H1 (cell line): ENCODE results near the gene LRRC25. TPM values are rescaled to one million over a fixed set of nuclear protein-coding genes. Genes with fewer than 3 reads are reported as not detected.

Experiments used
- CTCF ChIA-PET: fragments of 300-600 bp; sonication (Branson Sonifier 250); formaldehyde crosslinking; loops from one replicate; lab custom pipeline; 2021; ENCODE audit not compliant: partially characterized antibody; lab: Charles Lee
- POLR2A ChIA-PET: fragments of 300-600 bp; sonication (Branson Sonifier 250); formaldehyde crosslinking; loops from one replicate; lab custom pipeline; 2021; ENCODE audit warnings: inconsistent platforms; ENCODE audit not compliant: partially characterized antibody; lab: Charles Lee
- DNase-seq, 2 experiments: peaks; one replicate each; pipeline versions ENCODE4 v3.0.0 to v3.0.0-alpha.2; 2010 to 2022; ENCODE audit warnings: low spot score in 2 of 2, low read depth in 1 of 2, mixed read lengths in 1 of 2
- FAIRE-seq: peaks from 2 replicates; lab custom pipeline; 2011; peaks lifted over from hg19 to GRCh38; lab: Jason Lieb, UNC
- H2AFZ ChIP-seq: 2 replicates; pipeline ENCODE4 v1.8.1; 2012; ENCODE audit warnings: low read length, inconsistent platforms
- H2AK5ac ChIP-seq: 2 replicates; pipeline ENCODE4 v1.6.1; 2013; ENCODE audit warnings: low read depth, low read length
- H2BK120ac ChIP-seq: replicated peaks from 2 replicates; pipeline ENCODE3; 2013; ENCODE audit warnings: low read depth, low read length, inconsistent platforms
- H2BK12ac ChIP-seq: 2 replicates; pipeline ENCODE4 v1.6.1; 2013; ENCODE audit warnings: low read depth, low read length
- H2BK15ac ChIP-seq: 2 replicates; pipeline ENCODE4 v1.6.1; 2013; ENCODE audit warnings: low read length
- H2BK20ac ChIP-seq: 2 replicates; pipeline ENCODE4 v1.6.1; 2013; ENCODE audit warnings: low read length
- H2BK5ac ChIP-seq: 2 replicates; pipeline ENCODE4 v1.6.1; 2013; ENCODE audit warnings: low read depth, low read length
- H3K14ac ChIP-seq: 2 replicates; pipeline ENCODE4 v1.6.1; 2013; ENCODE audit warnings: inconsistent platforms; ENCODE audit not compliant: insufficient read length
- H3K18ac ChIP-seq: 2 replicates; pipeline ENCODE4 v1.6.1; 2013; ENCODE audit warnings: low read length; ENCODE audit errors: extremely low read depth
- H3K23ac ChIP-seq: 2 replicates; pipeline ENCODE4 v1.6.1; 2013; ENCODE audit warnings: inconsistent platforms; ENCODE audit not compliant: insufficient read length
- H3K23me2 ChIP-seq: 2 replicates; pipeline ENCODE4 v1.6.1; 2013; ENCODE audit warnings: low read depth, low read length
- H3K27ac ChIP-seq: 2 replicates; pipeline ENCODE4 v1.6.1; 2011; ENCODE audit warnings: low read depth, low read length, inconsistent platforms
- H3K27me3 ChIP-seq, 4 experiments: replicated peaks in 1 of 4; 1 replicate in 1 of 4; 2 replicates in 3 of 4; pipeline versions ENCODE4 v1.6.1 to v1.8.1; 2011 to 2013; ENCODE audit warnings: low read length in 3 of 4, mild to moderate bottlenecking in 3 of 4, inconsistent platforms in 2 of 4, mixed read lengths in 2 of 4, moderate library complexity in 1 of 4; ENCODE audit not compliant: control insufficient read depth in 3 of 4, insufficient read depth in 3 of 4; ENCODE audit errors: extremely low read depth in 1 of 4
- H3K36me3 ChIP-seq, 4 experiments: 2 replicates each; pipeline versions ENCODE4 v1.6.1 to v1.8.1; 2011 to 2013; ENCODE audit warnings: mild to moderate bottlenecking in 4 of 4, low read length in 3 of 4, moderate library complexity in 2 of 4, control low read depth in 1 of 4, inconsistent platforms in 1 of 4; ENCODE audit not compliant: insufficient read depth in 4 of 4, control insufficient read depth in 2 of 4
- H3K4ac ChIP-seq: replicated peaks from 2 replicates; pipeline ENCODE3; 2013; ENCODE audit warnings: low read length, low read depth, mixed read lengths, inconsistent platforms; ENCODE audit not compliant: insufficient read length
- H3K4me1 ChIP-seq, 4 experiments: replicated peaks in 1 of 4; 1 replicate in 1 of 4; 2 replicates in 3 of 4; pipeline versions ENCODE4 v1.6.1 to v1.8.1; 2011 to 2013; ENCODE audit warnings: low read length in 3 of 4, inconsistent platforms in 2 of 4, mixed read lengths in 1 of 4; ENCODE audit not compliant: insufficient read depth in 4 of 4, control insufficient read depth in 3 of 4
- H3K4me2 ChIP-seq, 2 experiments: 2 replicates each; pipeline versions ENCODE4 v1.6.1 to v1.8.1; 2011 to 2013; ENCODE audit warnings: low read depth in 2 of 2, low read length in 2 of 2, control low read depth in 1 of 2, inconsistent platforms in 1 of 2, mild to moderate bottlenecking in 1 of 2; ENCODE audit not compliant: insufficient read depth in 1 of 2
- H3K4me3 ChIP-seq, 4 experiments: fragments of 200-600, 300-600 bp in 1 of 4; sonication (generic), shearing (Covaris generic), sonication (Bioruptor Twin) in 1 of 4; 2 replicates each; pipeline versions ENCODE4 v1.5.1 to v1.8.1; 2011 to 2016; ENCODE audit warnings: low read length in 4 of 4, low read depth in 3 of 4, control low read depth in 2 of 4, inconsistent platforms in 2 of 4, mild to moderate bottlenecking in 2 of 4, mixed read lengths in 1 of 4, moderate library complexity in 1 of 4; ENCODE audit not compliant: insufficient read depth in 2 of 4; ENCODE audit errors: extremely low read depth in 1 of 4
- H3K56ac ChIP-seq: replicated peaks from 2 replicates; pipeline ENCODE3; 2013; ENCODE audit warnings: low read depth, mild to moderate bottlenecking, mixed read lengths, low read length, inconsistent platforms; ENCODE audit not compliant: insufficient read length
- H3K79me1 ChIP-seq: 2 replicates; pipeline ENCODE4 v1.6.1; 2013; ENCODE audit warnings: low read depth, low read length, control low read depth
- H3K79me2 ChIP-seq, 2 experiments: 2 replicates each; pipeline versions ENCODE4 v1.6.1 to v1.8.1; 2012 to 2013; ENCODE audit warnings: low read length in 2 of 2, mild to moderate bottlenecking in 2 of 2, inconsistent platforms in 1 of 2; ENCODE audit not compliant: insufficient read depth in 2 of 2, control insufficient read depth in 1 of 2
- H3K9ac ChIP-seq, 4 experiments: replicated peaks in 1 of 4; 1 replicate in 1 of 4; 2 replicates in 3 of 4; pipeline versions ENCODE4 v1.6.1 to v1.8.1; 2011 to 2013; ENCODE audit warnings: low read depth in 3 of 4, low read length in 3 of 4, control low read depth in 2 of 4, mild to moderate bottlenecking in 2 of 4, moderate library complexity in 2 of 4, inconsistent platforms in 1 of 4; ENCODE audit errors: extremely low read depth in 1 of 4
- H3K9me3 ChIP-seq, 2 experiments: 2 replicates each; pipeline versions ENCODE4 v1.6.1 to v1.8.1; 2012 to 2013; ENCODE audit warnings: mild to moderate bottlenecking in 2 of 2, moderate library complexity in 2 of 2, control low read depth in 1 of 2, inconsistent platforms in 1 of 2, low read depth in 1 of 2, low read length in 1 of 2, mixed read lengths in 1 of 2; ENCODE audit not compliant: insufficient read depth in 2 of 2
- H4K20me1 ChIP-seq, 2 experiments: replicated peaks in 1 of 2; 2 replicates each; pipeline versions ENCODE3 to v1.8.1; 2011 to 2013; ENCODE audit warnings: inconsistent platforms in 2 of 2, low read length in 2 of 2, mild to moderate bottlenecking in 1 of 2; ENCODE audit not compliant: insufficient read depth in 2 of 2, control insufficient read depth in 1 of 2
- H4K5ac ChIP-seq: 2 replicates; pipeline ENCODE4 v1.6.1; 2013; ENCODE audit warnings: low read length, low read depth, mixed read lengths, inconsistent platforms; ENCODE audit not compliant: insufficient read length
- H4K8ac ChIP-seq: 2 replicates; pipeline ENCODE4 v1.8.0; 2013; ENCODE audit warnings: mild to moderate bottlenecking, moderate library complexity, low read length, inconsistent platforms; ENCODE audit not compliant: insufficient read depth; ENCODE audit errors: extremely low read depth
- H4K91ac ChIP-seq: replicated peaks from 2 replicates; pipeline ENCODE3; 2013; ENCODE audit warnings: low read length, mixed read lengths, inconsistent platforms; ENCODE audit not compliant: insufficient read length
- CHD1 ChIP-seq: IDR thresholded peaks from 2 replicates; pipeline ENCODE4 v1.6.1; 2012; ENCODE audit warnings: low read depth, low read length, improper control_type of control experiment
- EZH2 ChIP-seq: fragments of 200-600 bp; sonication (generic); IDR thresholded peaks from 2 replicates; pipeline ENCODE4 v1.7.1; 2012; ENCODE audit warnings: low read depth, mild to moderate bottlenecking, moderate library complexity, low read length, inconsistent platforms; ENCODE audit not compliant: severe bottlenecking
- GTF2F1 ChIP-seq: IDR thresholded peaks from 2 replicates; pipeline ENCODE4 v1.6.1; 2012; ENCODE audit warnings: low read depth, low read length, improper control_type of control experiment, borderline replicate concordance
- HDAC6 ChIP-seq: IDR thresholded peaks from one replicate; pipeline ENCODE4 v1.7.1; 2012; ENCODE audit warnings: low read depth, mild to moderate bottlenecking, inconsistent platforms, low read length, moderate library complexity
- JUND ChIP-seq: IDR thresholded peaks from 2 replicates; pipeline ENCODE4 v1.6.1; 2011; ENCODE audit warnings: mild to moderate bottlenecking, improper control_type of control experiment, low read length
- KDM5A ChIP-seq: fragments of 200-600 bp; IDR thresholded peaks from 2 replicates; pipeline ENCODE4 v1.7.1; 2012; ENCODE audit warnings: mild to moderate bottlenecking, low read length, inconsistent platforms, mixed read lengths
- NRF1 ChIP-seq: IDR thresholded peaks from 2 replicates; pipeline ENCODE4 v1.6.1; 2011; ENCODE audit warnings: mild to moderate bottlenecking, low read depth, low read length, improper control_type of control experiment
- POLR2A ChIP-seq, 2 experiments: IDR thresholded peaks; 1 replicate in 1 of 2; 2 replicates in 1 of 2; pipeline ENCODE4 v1.6.1; 2011; ENCODE audit warnings: low read depth in 2 of 2, low read length in 2 of 2, mild to moderate bottlenecking in 2 of 2; ENCODE audit errors: control extremely low read depth in 1 of 2
- POLR2AphosphoS5 ChIP-seq: IDR thresholded peaks from 2 replicates; pipeline ENCODE4 v1.6.1; 2011; ENCODE audit warnings: low read depth, low read length
- SAP30 ChIP-seq: fragments of 300-600 bp; sonication (generic); IDR thresholded peaks from 2 replicates; pipeline ENCODE4 v1.7.1; 2012; ENCODE audit warnings: low read length, moderate library complexity, mild to moderate bottlenecking, inconsistent platforms; ENCODE audit not compliant: insufficient read depth, insufficient replicate concordance
- SP4 ChIP-seq: IDR thresholded peaks from 2 replicates; pipeline ENCODE4 v1.6.1; 2012; ENCODE audit warnings: low read length, inconsistent platforms
- TAF7 ChIP-seq: optimal IDR thresholded peaks from 2 replicates; pipeline ENCODE3; 2011; ENCODE audit warnings: low read depth, mild to moderate bottlenecking, inconsistent platforms, low read length, moderate library complexity, borderline replicate concordance
- YY1 ChIP-seq: IDR thresholded peaks from 2 replicates; pipeline ENCODE4 v1.6.1; 2011; ENCODE audit warnings: low read depth, mild to moderate bottlenecking, low read length
- WGBS, 2 experiments: shearing (Covaris generic) in 1 of 2; methylation state at CpG; one replicate each; pipeline versions ENCODE4 v1.1.6 to v1.1.7; 2013 to 2015; ENCODE audit warnings: low lambda C conversion rate in 2 of 2, mixed read lengths in 2 of 2, inconsistent platforms in 1 of 2, low coverage in 1 of 2, missing lambda C conversion rate in 1 of 2; ENCODE audit not compliant: insufficient replicate concordance in 2 of 2, insufficient coverage in 1 of 2, insufficient read length in 1 of 2; ENCODE audit errors: extremely low coverage in 1 of 2, missing lambda C conversion rate in 1 of 2; 5-methylcytosine and 5-hydroxymethylcytosine counted together
- polyA plus RNA-seq, 7 experiments: library from polyadenylated mRNA; depleted of rRNA in 3 of 7; stranded (reverse) in 5 of 7; unstranded in 2 of 7; fragments of >200 nt in 5 of 7; fragments of 200-250 nt in 2 of 7; gene quantifications; 1 replicate in 5 of 7; 2 replicates in 1 of 7; 4 replicates in 1 of 7; pipeline versions ENCODE4 v1.2.1 to v1.2.3, GENCODE V29; 2011 to 2013; ENCODE audit warnings: missing spikeins in 2 of 7, mixed read lengths in 2 of 7
- total RNA-seq: library from RNA; stranded (reverse); fragmentation: NEBNext Ultra II Directional; extraction: Animal tissue kit (Norgen Biotek cat#: 25700); gene quantifications from 2 replicates; pipeline ENCODE4 v1.2.1, GENCODE V29; 2021

Gene LRRC25
- total and polyA plus RNA-seq, 2 of the 8 experiments (the other 6 are each of a cell fraction or from before 2014, with no cell fraction given), result 0.20 to 0.41 TPM

DNA sequence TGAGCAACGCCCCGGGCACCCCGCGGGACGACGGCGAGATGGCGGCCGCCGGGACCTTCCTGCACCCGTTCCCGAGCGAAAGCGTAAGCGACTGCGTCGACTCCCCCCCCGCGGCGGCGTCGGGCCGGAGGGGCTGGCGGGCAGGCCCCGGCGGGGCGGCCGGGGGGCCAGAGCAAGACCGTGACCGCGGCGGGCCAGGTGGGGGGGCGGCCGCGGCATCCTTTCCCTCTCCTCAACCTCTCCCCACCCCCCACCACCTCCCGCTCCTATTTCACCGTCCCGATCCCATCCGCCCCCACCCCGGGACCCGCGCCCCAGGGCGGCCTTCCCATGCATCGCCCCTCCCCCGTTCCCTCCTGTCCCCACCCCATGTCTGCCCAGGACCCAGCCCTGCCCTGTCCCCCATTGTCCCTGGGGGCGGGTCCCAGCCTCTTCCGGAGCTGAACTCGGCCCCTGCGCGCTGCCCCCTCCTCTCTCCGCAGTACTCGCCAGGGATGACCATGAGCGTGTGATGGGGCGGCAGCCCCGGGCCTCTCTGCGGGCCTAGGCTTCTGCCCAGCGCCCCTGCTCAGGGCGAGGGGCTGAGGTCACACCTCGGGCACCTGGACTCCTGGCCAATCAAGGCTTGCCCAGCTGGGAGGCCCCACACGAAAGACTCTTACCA is 36.4 kb upstream of the LRRC25 start:
- H3K56ac ChIP-seq, result no peak overlapping the region
- no peak overlapping the region; the same call in 1 of the 2 replicates for H2BK5ac ChIP-seq
- H2AFZ ChIP-seq, result no peak overlapping the region
- H2BK120ac ChIP-seq, result no peak overlapping the region
- H2BK20ac ChIP-seq, result no peak overlapping the region
- no peak overlapping the region for H3K14ac ChIP-seq
- H3K23me2 ChIP-seq, result peaks cover 18% of the 10 kb centered on the region; the same call in 1 of the 2 replicates
- H3K27ac ChIP-seq, result no peak overlapping the region
- 3% methylated on average over 15 of the region's 60 CpGs; no CpG with 5 or more reads in 1 of the 2 experiments for WGBS, 2 experiments
- no peaks in the 10 kb centered on the region for H3K9me3 ChIP-seq
- POLR2A ChIA-PET, result interaction anchor here (1.2 to 6.7 kb wide), 6 partner anchors 9 to 86 kb away, joined by 3 to 65 read pairs (median 7); partner anchors contain the start of gene SSBP4
- peak overlapping the region; percentile 51 to 57 for H3K4me2 ChIP-seq
- H3K4ac ChIP-seq, result no peak overlapping the region
- CTCF ChIA-PET, result interaction anchor here (0.7 to 2.2 kb wide), 3 partner anchors 12 to 17 kb away, joined by 3 to 6 read pairs (median 3); partner anchors contain the start of gene SSBP4
- H2BK15ac ChIP-seq, result no peak overlapping the region
- no peak overlapping the region for H2BK12ac ChIP-seq
- H4K5ac ChIP-seq, result no peak overlapping the region
- H3K27me3 ChIP-seq, result no peaks in the 10 kb centered on the region; a peak in 1 of 7 replicates
- peaks cover 2 to 13% (median 7%) of the 10 kb centered on the region in 4 experiments; a peak in 4 of 8 replicates for H3K36me3 ChIP-seq
- H3K79me1 ChIP-seq, result no peaks in the 10 kb centered on the region; the same call in 1 of the 2 replicates
- H3K4me3 ChIP-seq, result peak overlapping the region; percentile 8 to 56 (median 38); a peak in 6 of 8 replicates
- peak overlapping the region; percentile 45 for H4K8ac ChIP-seq
- no peaks in the 10 kb centered on the region for H3K79me2 ChIP-seq
- H4K91ac ChIP-seq, result no peak overlapping the region
- H4K20me1 ChIP-seq, result peaks cover 0 to 14% of the 10 kb centered on the region in 2 experiments
- no peak overlapping the region for H3K23ac ChIP-seq
- H3K9ac ChIP-seq, result no peak overlapping the region; a peak in 2 of 7 replicates
- peaks cover 0 to 55% (median 28%) of the 10 kb centered on the region in 4 experiments; a peak in 6 of 7 replicates for H3K4me1 ChIP-seq
- H2AK5ac ChIP-seq, result no peak overlapping the region
- FAIRE-seq, result no peak
- peak in 1 of 2 experiments; percentile 82 for DNase-seq
- 0 out of 2 replicates have a peak overlapping the region, but pooled peaks have one; percentile 48 for H3K18ac ChIP-seq
- no peak for TF ChIP-seq KDM5A
- TF ChIP-seq TAF7, result peak; percentile 4
- TF ChIP-seq CHD1, result no peak
- TF ChIP-seq NRF1, result no peak
- no peak for TF ChIP-seq HDAC6
- no peak for TF ChIP-seq SAP30
- TF ChIP-seq SP4, result no peak
- peak; percentile 36; the same call in 1 of the 2 replicates for TF ChIP-seq POLR2AphosphoS5
- TF ChIP-seq GTF2F1, result no peak
- TF ChIP-seq YY1, result no peak
- TF ChIP-seq EZH2, result no peak
- TF ChIP-seq JUND, result no peak
- peak in 1 of 2 experiments; percentile 59; a peak in 1 of 3 replicates for TF ChIP-seq POLR2A (IDR thresholded peaks at IDR 0.05; ENCODE audit: control extremely low read depth in 1 of 2, low read depth in 2 of 2, low read length in 2 of 2)
